ENCODE results near the gene SOX1. TPM values are rescaled to one million over a fixed set of nuclear protein-coding genes. Genes with fewer than 3 reads are reported as not detected.

SOX1 gene
- polyA plus RNA-seq, 3 donors: not detected

DNA sequence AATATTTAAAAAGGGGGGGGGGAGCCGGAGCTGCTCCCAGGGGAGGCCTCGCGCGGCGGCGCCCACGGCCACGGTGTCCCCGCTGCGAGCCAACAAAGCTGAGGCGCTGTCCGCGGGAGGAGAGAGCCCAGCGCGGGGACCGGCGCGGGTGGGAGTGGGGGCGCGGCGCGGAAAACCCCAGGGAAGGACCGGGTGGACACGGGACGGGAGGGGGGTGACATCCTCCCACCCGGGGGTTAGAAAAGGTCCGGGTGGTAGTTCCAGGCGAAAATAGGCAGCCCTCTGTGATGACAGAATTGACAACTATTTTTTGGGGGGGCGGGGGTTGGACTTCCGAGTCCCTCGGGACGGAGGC lies 11.1 kb upstream of the SOX1 start:
- Histone ChIP-seq H3K9me3 (replicated peaks in 1 of 2; ENCODE audit: control insufficient read depth in 1 of 2, insufficient read depth in 1 of 2, low read length in 2 of 2) (peaks cover 10 to 46% of the 10 kb centered on the region in 2 donors), H3K9ac (ENCODE audit: insufficient read depth, low read length, poor library complexity, severe bottlenecking) (no peak overlapping the region), H4K20me1 (ENCODE audit: insufficient read depth, low read length) (no peaks in the 10 kb centered on the region), H3K27ac (ENCODE audit: low read depth in 1 of 2, low read length in 2 of 2) (no peak overlapping the region), H3K79me2 (ENCODE audit: insufficient read depth, low read length) (no peaks in the 10 kb centered on the region), H3K36me3 (replicated peaks in 1 of 2; ENCODE audit: control insufficient read depth in 1 of 2, insufficient read depth in 2 of 2, low read length in 2 of 2) (no peaks in the 10 kb centered on the region), H2AFZ (ENCODE audit: insufficient read depth, low read depth, low read length, poor library complexity, severe bottlenecking) (no peak overlapping the region), H3K4me1 (ENCODE audit: control insufficient read depth in 1 of 2, insufficient read depth in 2 of 2, low read length in 2 of 2) (no peaks in the 10 kb centered on the region), H3K4me3 (replicated peaks in 1 of 3; ENCODE audit: low read depth in 2 of 3, low read length in 3 of 3) (no peak overlapping the region), H3K27me3 (ENCODE audit: control insufficient read depth in 2 of 2, insufficient read depth in 2 of 2, low read length in 2 of 2) (peaks cover 76 to 98% of the 10 kb centered on the region in 2 donors), H3K4me2 (replicated peaks; ENCODE audit: extremely low read depth, low read length, poor library complexity, severe bottlenecking) (no peak overlapping the region)
- TF ChIP-seq CTCF (IDR thresholded peaks at IDR 0.05): no peak
- peaks cover 0 to 2% of the 10 kb centered on the region in 2 donors for H3K36me3 Mint-ChIP-seq
- H3K9me3 Mint-ChIP-seq: peaks cover 3 to 55% (median 24%) of the 10 kb centered on the region in 7 donors
- no peaks in the 10 kb centered on the region for H3K4me1 Mint-ChIP-seq
- no peak for DNase-seq
- H3K27me3 Mint-ChIP-seq (ENCODE audit: low read depth in 3 of 3): peaks cover 88 to 96% (median 93%) of the 10 kb centered on the region in 3 donors
- WGBS (ENCODE audit: insufficient coverage): 6% methylated on average over 22 of the region's 32 CpGs
- no peak overlapping the region for H3K27ac Mint-ChIP-seq
- intact Hi-C loops (cut with micrococcal nuclease): no loop called here
- H3K4me3 Mint-ChIP-seq: peak overlapping the region in 1 of 2 donors; percentile 77

DNA sequence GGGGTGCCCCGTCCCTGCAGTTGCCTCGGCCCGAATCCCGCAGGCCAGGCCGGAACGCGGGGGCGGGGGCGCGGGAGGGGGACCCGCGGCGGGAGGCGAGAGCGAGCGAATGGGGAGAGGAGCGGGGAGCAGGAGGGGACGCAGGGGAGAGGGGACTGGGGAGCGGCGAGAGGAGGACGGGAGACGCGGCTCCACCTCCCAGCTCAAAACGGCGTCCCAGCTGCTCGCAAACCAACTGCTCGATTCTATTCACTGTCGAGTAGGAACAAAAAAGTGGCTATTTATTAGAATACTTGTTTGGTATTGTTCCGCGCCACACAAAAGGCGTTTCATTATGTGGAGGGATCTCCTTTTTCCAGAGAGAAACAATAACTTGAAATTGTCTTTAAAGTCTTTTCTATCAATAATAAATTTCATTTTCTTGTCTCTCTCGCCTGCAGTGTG lies 10.6 kb upstream of the SOX1 start:
- peak overlapping the region in 1 of 2 donors; percentile 77 for H3K4me3 Mint-ChIP-seq
- peaks cover 3 to 55% (median 24%) of the 10 kb centered on the region in 7 donors for H3K9me3 Mint-ChIP-seq
- Histone ChIP-seq H3K79me2 (ENCODE audit: insufficient read depth, low read length) (no peaks in the 10 kb centered on the region), H3K36me3 (replicated peaks in 1 of 2; ENCODE audit: control insufficient read depth in 1 of 2, insufficient read depth in 2 of 2, low read length in 2 of 2) (no peaks in the 10 kb centered on the region), H3K9me3 (replicated peaks in 1 of 2; ENCODE audit: control insufficient read depth in 1 of 2, insufficient read depth in 1 of 2, low read length in 2 of 2) (peaks cover 10 to 48% of the 10 kb centered on the region in 2 donors), H3K27ac (ENCODE audit: low read depth in 1 of 2, low read length in 2 of 2) (no peak overlapping the region), H3K9ac (ENCODE audit: insufficient read depth, low read length, poor library complexity, severe bottlenecking) (no peak overlapping the region), H4K20me1 (ENCODE audit: insufficient read depth, low read length) (no peaks in the 10 kb centered on the region), H3K4me1 (ENCODE audit: control insufficient read depth in 1 of 2, insufficient read depth in 2 of 2, low read length in 2 of 2) (no peaks in the 10 kb centered on the region), H2AFZ (ENCODE audit: insufficient read depth, low read depth, low read length, poor library complexity, severe bottlenecking) (no peak overlapping the region), H3K4me3 (replicated peaks in 1 of 3; ENCODE audit: low read depth in 2 of 3, low read length in 3 of 3) (no peak overlapping the region), H3K4me2 (replicated peaks; ENCODE audit: extremely low read depth, low read length, poor library complexity, severe bottlenecking) (no peak overlapping the region), H3K27me3 (ENCODE audit: control insufficient read depth in 2 of 2, insufficient read depth in 2 of 2, low read length in 2 of 2) (peaks cover 79 to 98% of the 10 kb centered on the region in 2 donors)
- DNase-seq: no peak
- no peak for TF ChIP-seq CTCF (IDR thresholded peaks at IDR 0.05)
- intact Hi-C loops (cut with micrococcal nuclease): no loop called here
- 4% methylated on average over 4 of the region's 32 CpGs for WGBS (ENCODE audit: insufficient coverage)
- no peak overlapping the region for H3K27ac Mint-ChIP-seq
- H3K4me1 Mint-ChIP-seq: no peaks in the 10 kb centered on the region
- H3K36me3 Mint-ChIP-seq: peaks cover 0 to 2% of the 10 kb centered on the region in 2 donors
- peaks cover 89 to 98% (median 94%) of the 10 kb centered on the region in 3 donors for H3K27me3 Mint-ChIP-seq (ENCODE audit: low read depth in 3 of 3)
